HEK293 (cell line): ENCODE results near the gene IMPG1.

Source experiments
- PATZ1 ChIP-seq: fragments of 450-650 bp; formaldehyde crosslinking; IDR thresholded peaks from 2 replicates; pipeline ENCODE4 v1.5.1; 2016; ENCODE audit warnings: missing biosample characterization, missing genetic modification characterization
- ZNF10 ChIP-seq: fragments of 450-650 bp; formaldehyde crosslinking; IDR thresholded peaks from 2 replicates; pipeline ENCODE4 v1.5.1; 2017; ENCODE audit warnings: missing biosample characterization, missing genetic modification characterization

GRCh38 chr6:76000629-76001028 is 71.8 kb downstream of the IMPG1 start:
- TF ChIP-seq PATZ1 (tag by site-specific recombination) (no peak), ZNF10 (no peak)
